COLO668 (cell line): Measurements from ENCODE around the gene TBXA2R.
"Not testable (repeated sequence)": the region's sequence is repeated elsewhere in the genome, so short reads cannot be mapped to it uniquely, and the experiment has no call there.

Source experiments
- DNase-seq: peaks from one replicate; lab custom pipeline; 2025; ENCODE audit not compliant: unreplicated experiment; lab: John Stamatoyannopoulos, UW

TBXA2R gene

GRCh38 chr19:3584036-3584802 lies 22.5 kb downstream of the TBXA2R start:
- DNase-seq = not testable (repeated sequence)

GRCh38 chr19:3581792-3582191 lies 24.9 kb downstream of the TBXA2R start:
- DNase-seq = not testable (repeated sequence)

DNA sequence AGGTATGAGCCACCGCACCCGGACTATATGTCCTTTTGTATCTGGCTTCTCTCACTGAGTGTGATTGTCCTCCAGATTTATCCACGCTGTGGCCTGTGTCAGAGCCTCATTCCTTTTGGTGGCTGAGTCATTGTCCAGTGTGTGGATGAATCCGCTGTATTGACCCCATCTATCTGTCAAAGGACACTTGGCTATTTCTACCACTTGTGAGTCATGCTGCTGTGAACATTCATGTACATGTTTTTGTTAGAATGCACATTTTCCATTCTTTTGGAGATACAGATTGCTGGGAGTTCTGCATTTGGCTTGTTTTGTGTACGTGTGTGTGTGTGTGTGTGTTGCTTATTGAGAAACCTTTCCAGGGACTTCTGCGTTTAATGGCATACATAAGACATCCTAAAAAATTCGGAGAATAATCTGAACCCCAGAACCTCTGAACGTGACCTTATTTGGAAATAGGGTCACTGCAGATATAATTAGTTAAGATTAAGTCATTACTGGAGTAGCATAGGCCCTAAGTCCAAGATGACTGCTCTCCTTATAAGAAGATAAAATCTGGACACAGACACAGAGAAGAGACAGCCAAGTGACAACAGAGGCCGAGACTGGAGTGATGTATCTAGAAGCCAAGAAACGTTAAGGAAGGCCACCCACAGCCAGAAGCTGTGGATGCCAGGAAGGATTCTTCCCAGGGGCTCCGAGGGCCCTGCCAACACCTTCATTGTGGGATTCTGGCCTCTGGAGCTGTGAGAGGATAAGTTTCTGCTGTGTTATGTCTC lies 26.3 kb downstream of the TBXA2R start:
- no peak for DNase-seq

DNA sequence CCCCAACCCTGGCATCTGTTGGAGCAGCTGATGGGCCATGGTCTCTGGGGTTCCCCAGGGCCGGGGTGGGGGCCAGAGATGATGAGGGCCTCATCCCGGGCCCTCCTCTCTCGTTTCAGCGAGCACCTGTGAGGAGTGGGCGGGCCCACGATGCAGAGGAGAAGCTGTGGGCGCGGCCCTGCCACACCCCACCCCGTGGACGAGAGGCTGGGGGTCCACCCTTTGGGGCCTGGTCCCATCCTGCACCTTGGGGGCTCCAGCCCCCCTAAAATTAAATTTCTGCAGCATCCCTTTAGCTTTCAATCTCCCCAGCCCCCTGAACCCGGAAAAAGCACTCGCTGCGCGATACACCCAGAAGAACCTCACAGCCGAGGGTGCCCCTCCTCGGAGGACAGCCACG lies 28.3 kb downstream of the TBXA2R start:
- DNase-seq = no peak

DNA sequence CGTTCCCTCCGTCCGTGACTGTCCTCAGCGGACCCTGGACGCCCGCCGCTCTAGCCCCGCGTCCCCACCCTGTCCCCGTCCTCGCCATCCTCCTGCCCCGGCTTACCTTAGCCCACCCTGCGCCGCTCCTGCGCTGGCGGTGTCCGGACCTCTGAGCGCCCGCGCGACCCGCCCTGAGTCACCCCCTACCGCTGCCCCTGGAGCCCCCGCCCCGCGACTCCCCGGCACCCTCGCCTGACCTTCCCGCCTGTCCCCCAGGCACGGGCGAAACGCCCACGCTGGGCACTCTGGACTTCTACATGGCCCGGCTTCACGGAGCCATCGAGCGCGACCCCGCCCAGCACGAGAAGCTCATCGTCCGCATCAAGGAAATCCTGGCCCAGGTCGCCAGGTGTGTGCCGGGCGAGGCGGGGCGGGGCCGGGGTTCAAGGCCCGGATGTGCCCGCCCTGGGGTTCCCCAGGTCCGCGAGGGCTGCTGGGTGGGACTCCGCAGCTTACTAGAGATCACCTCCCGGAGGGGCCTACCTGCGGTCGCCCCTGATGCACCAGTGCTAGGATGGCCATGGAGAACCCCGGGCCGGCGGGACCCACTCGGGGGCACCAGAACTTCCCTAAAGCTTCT lies 28.8 kb downstream of the TBXA2R start:
- DNase-seq = no peak

- DNase-seq = no peak
Observed at GRCh38 chr19:3576696-3577443, 29.8 kb downstream of the TBXA2R start.

- no peak for DNase-seq
Observed at GRCh38 chr19:3575949-3576673, 30.6 kb downstream of the TBXA2R start.

DNA sequence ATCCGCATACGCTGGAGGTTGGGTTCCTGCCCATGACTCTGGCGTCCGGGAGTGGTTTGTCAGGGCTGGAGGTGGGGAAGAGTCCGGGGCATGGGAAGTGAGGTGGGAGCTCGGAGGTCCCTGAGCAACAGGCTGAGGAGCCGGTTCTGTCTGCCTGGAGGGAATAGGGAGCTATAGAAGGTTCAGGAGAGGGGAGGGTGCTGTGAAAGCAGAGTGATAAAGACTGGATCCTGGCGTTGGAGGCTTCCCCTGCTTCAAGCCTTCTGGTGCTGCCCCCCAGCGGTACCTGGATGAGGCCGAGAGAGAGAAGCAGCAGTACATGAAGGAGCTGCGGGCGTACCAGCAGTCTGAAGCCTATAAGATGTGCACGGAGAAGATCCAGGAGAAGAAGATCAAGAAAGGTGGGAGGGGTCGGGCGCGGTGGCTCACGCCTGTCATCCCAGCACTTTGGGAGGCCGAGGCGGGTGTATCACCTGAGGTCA lies 31.4 kb downstream of the TBXA2R start:
- peak; percentile 70 for DNase-seq

- peak; percentile 95 for DNase-seq
Observed at GRCh38 chr19:3573858-3574637, 32.6 kb downstream of the TBXA2R start.

DNA sequence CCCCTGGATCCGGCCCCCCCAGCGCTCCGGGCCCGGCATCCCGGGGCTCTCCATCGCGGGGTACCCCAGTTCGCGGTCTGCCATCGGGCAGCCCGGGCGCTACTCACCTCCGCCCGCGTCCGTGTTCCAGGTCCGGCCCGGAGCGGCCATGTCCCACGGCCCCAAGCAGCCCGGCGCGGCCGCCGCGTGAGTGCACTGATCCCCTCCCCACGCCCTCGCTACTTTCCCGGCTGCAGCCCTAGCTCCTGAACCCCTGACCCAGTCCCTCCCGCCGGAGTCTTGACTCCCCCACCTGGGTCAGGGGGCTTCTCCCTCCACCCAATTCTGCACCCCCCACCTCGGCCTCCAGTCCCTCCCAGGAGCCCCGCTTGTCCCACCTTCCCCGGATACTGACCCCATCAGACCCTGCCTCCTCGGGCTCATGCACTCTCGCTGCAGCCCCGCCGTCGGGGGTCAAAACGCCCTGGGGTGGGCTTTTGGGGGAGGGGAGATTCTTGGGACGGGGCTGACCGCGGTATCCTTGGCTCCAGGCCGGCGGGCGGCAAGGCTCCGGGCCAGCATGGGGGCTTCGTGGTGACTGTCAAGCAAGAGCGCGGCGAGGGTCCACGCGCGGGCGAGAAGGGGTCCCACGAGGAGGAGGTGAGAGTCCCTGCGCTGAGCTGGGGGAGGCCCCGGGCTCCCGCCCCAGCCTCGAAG lies 33.4 kb downstream of the TBXA2R start:
- peak; percentile 46 for DNase-seq

DNA sequence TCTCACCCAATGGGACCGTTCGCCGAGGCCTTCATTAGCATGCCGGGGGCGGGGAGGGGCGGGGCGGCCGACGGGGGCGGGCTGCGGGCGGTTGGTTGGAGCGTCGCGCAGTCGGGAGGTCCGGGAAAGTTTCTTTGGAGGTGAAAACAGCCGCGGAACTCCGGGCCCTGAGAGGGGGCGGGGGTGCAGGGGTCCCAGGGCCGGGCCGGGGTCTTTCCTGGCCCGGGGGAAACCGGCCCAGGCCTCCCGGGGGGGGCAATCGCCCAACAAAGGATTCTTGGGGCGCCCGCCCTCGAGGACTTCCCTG lies 33.9 kb downstream of the TBXA2R start, which contains the start of gene HMG20B:
Gene HMG20B, plus strand, starts transcription at position 90 of the 307 bp plus-strand sequence. CDS start 366 bp downstream, outside the sequence.
- DNase-seq = no peak

DNA sequence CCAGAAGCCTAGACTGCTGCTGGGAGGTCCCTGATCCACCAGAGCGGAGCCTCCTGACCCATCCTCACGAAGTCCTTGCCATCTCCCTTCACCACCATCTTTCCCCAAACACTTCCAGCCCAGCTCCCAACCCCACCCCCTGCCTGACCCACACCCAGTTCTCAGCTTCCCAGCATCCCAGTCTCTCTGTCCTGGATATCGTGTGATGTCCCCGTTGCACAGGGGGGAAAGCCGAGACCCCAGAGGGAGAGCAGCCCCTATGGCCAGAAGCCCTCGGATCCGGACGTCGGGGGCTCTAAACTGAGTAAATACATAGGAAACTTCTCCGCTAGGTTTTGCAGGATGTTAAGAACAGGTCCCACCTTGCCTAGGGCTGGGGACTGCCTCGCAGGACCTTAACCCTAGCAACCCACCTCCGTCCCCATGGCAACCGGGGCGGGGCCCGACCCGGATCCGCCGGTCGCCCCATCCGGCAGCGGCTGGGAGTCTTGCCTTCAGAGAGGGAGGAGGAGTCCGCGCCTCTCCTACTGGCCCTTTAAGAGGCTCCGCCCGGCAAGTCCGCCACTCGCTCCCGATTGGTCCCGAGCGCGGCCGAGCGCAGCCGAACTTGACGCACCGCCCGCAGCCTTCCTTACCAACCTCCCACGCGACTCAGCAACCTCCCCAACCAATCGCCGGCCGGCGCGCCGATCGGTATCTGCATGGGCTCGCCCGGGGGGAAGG lies 34.4 kb downstream of the TBXA2R start:
- peak; percentile 99 for DNase-seq

DNA sequence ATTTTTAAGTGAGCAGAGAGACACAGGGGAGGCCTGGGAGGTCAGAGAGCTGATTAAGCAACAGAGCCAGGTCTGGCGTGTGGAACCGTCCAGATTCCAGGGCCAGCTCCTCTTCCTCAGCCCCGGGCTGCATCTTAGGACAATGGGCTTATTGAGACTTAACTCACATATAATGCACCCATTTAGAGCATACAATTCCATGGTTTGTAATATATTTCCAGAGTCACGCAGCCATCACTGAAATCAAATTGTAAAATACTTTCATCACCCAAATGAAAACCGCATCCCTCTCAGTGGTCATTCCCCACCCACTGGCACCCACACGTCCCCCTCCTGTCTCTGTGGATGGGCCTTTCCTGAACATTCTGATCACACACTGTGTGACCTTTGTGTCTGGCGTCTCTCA lies 36.1 kb downstream of the TBXA2R start:
- DNase-seq = no peak

GRCh38 chr19:3570042-3570441 lies 36.6 kb downstream of the TBXA2R start:
- DNase-seq = not testable (repeated sequence)

DNA sequence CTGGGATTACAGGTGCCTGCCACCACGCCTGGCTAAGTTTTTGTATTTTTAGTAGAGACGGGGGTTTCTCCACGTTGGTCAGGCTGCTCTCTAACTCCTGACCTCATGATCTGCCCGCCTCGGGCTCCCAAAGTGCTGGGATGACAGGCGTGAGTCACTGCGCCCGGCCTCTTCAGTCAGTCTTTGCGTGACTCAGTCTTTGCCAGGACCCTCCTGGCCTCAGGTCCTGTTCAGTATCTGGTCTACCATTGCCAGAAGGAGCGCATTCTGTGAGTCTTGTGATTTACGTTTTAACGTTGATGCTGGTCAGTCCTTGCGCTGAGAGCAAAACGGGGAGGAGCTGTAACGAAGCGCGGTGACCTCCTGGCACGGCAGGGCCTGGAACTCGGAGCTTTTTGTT lies 41.5 kb downstream of the TBXA2R start:
- DNase-seq = no peak

- no peak for DNase-seq
Observed at GRCh38 chr19:3563709-3564524, 42.8 kb downstream of the TBXA2R start.

- peak; percentile 98 for DNase-seq
Observed at GRCh38 chr19:3557461-3558248, 49.0 kb downstream of the TBXA2R start, which contains the start of gene MFSD12. Gene MFSD12, minus strand, starts transcription at chr19:3557586. Its CDS starts 183 bp downstream, at chr19:3557403.
